Astrocyte of the spinal cord (primary cell): Measurements from ENCODE around the gene GOLGA3.

ENCODE experiments used
- DNase-seq: peaks from one replicate; pipeline ENCODE4 v3.0.0; 2011; ENCODE audit warnings: low read depth, low spot score
- H3K4me3 ChIP-seq: 2 replicates; pipeline ENCODE4 v1.5.1; 2011; ENCODE audit warnings: low read depth, mild to moderate bottlenecking, low read length, moderate library complexity
- in situ Hi-C: cut with HindIII; loops from 2 replicates; pipeline ENCODE4 v1.10.0; 2017; ENCODE audit warnings: low sequenced_read_pairs
- TF ChIP-seq, protein P1 (sequence below): IDR thresholded peaks from 2 replicates; pipeline ENCODE4 v1.5.1; 2012; ENCODE audit warnings: low read depth, mild to moderate bottlenecking, low read length, inconsistent platforms

Gene GOLGA3

DNA sequence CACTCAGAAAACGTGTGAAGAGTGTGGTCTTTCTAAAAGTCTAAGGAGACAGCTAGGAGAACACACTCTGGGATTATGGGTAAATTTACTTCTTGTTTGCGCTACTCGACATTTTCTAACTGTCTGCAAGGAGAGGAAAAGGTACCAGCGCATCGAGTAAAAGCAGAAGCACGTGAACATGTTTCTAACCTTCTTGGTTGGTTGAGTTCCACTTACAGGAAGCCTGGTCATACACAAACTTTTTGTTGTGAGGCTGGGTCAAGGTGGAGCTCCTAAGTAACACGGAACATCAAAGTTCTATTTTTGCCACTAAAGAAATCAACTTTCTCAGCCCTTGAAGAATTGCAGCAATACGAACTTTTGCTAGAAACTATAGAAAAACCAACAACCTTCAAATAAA, 87.0 kb downstream of the GOLGA3 start:
- TF ChIP-seq, protein P1, sequence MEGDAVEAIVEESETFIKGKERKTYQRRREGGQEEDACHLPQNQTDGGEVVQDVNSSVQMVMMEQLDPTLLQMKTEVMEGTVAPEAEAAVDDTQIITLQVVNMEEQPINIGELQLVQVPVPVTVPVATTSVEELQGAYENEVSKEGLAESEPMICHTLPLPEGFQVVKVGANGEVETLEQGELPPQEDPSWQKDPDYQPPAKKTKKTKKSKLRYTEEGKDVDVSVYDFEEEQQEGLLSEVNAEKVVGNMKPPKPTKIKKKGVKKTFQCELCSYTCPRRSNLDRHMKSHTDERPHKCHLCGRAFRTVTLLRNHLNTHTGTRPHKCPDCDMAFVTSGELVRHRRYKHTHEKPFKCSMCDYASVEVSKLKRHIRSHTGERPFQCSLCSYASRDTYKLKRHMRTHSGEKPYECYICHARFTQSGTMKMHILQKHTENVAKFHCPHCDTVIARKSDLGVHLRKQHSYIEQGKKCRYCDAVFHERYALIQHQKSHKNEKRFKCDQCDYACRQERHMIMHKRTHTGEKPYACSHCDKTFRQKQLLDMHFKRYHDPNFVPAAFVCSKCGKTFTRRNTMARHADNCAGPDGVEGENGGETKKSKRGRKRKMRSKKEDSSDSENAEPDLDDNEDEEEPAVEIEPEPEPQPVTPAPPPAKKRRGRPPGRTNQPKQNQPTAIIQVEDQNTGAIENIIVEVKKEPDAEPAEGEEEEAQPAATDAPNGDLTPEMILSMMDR = no peak
- in situ Hi-C loops = no loop called here
- no peak overlapping the region for H3K4me3 ChIP-seq
- DNase-seq = no peak

DNA sequence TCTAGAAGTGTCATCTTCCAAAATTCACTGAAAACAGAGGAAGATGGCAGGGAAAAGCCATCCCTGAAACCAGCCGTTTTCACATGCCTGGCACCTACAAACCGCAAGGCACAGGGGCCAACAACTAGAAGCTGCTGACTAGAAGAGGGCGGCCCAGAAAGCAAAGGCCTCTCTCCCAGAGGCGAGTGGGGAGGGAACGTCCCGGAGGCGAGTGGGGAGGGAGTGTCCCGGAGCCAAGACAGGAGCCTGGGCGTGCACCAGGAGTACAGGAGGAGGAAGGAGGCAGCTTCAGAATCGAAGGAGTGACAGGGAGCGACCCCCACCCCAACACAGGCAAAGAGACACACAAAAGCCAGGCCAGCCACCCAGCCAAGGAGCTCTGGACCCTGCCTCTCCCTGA, 88.0 kb downstream of the GOLGA3 start:
- in situ Hi-C loops = no loop called here
- TF ChIP-seq, protein P1 = no peak
- no peak overlapping the region for H3K4me3 ChIP-seq
- no peak for DNase-seq

DNA sequence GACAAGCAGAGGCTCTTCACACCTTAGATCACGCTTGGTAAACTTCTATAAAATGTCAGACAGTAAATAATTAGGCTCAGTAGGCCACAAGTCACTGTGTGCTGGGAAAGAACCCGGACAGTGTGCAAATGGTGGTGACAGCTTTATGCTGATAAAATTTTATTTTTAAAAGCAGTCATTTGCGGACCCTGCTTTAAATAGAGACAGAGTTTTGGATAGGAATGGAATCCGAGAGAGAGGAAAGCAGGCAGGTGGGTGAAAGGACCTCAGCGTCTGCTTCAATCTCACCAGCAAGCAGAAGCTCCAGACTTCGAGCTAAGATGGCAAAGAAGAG, 88.4 kb downstream of the GOLGA3 start:
- DNase-seq = no peak
- in situ Hi-C loops = no loop called here
- TF ChIP-seq, protein P1 = no peak
- H3K4me3 ChIP-seq = no peak overlapping the region

DNA sequence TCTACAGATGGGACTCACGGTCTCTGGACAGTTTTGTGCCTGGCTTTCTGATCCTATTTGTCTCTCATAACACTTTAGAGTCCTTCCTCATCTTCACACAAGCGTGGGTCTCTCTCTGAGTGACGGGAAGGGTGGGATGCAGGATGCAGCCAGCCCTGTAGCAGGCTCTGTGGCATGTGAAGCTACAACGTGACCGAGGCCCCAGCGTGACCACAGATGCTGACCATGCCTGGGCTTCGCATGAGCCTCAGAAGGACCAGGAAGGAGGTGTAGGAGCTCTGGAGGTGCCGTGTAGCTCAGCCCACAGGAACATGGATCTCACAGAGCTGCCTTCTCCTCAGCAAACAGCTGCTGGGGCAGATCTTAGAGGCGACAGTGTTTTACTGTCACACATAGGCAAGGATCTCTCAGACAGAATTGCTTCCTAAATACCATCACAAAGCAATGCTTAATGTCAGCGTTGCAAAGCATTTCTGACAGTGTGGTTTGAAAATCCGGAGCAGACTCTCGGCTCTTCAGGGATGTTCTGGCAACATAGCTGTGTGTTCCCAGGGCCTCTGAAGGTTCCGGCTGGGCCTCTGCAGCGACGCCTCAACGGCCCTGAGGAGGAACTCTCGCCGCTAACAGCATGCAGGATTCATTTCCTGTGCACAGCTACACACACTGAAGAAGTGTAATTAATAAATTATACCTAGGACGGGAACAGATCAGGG, 88.9 kb downstream of the GOLGA3 start:
- in situ Hi-C loops = no loop called here
- H3K4me3 ChIP-seq = no peak overlapping the region
- TF ChIP-seq, protein P1 = no peak
- no peak for DNase-seq

DNA sequence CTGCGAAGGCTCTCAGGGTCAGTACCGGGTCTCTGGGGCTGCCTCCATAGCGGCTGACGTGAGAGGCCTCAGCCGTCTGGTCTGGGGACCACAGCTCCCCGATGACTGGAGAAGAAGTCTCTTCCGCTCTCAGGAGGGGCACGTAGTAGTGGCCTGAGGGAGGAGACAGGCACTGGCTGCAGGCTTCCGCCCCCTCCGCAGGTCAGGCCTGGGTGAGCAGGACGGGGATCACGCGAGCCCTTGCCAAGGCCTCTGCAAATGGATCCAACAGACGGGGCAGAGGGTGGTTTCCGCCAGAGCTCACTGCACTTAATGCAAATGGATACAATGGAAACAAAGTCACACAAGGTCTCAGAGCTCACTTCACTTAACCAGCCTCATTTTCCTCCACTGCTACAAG, 91.8 kb downstream of the GOLGA3 start:
- in situ Hi-C loops = no loop called here
- no peak for DNase-seq
- no peak overlapping the region for H3K4me3 ChIP-seq
- TF ChIP-seq, protein P1 = no peak

DNA sequence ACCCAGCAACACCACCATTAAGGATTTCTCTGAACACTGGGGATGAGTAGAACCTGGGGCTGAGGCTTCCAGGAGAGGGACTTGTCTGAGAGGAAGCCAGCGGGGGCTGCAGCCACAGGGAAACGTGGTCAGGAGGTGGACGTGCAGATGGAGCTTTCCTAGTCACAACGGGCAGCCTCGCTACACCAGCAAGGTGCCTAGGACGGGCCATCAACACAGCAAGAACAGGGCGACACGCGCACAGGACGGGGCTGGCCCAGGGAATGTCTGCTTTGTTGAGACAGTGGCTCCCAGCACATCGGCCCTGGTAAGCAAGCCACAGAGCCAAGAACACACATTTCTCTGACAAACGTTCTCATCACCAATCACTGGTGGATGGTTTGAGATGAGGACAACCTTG, 92.3 kb downstream of the GOLGA3 start:
- no peak overlapping the region for H3K4me3 ChIP-seq
- TF ChIP-seq, protein P1 = no peak
- DNase-seq = no peak
- in situ Hi-C loops = no loop called here
